CD8-positive, alpha-beta memory T cell (primary cell): Measurements from ENCODE around the gene SAPCD1. TPM values are rescaled to one million over a fixed set of nuclear protein-coding genes. Genes with fewer than 3 reads are reported as not detected.

Experiments used
- CTCF ChIA-PET: fragments of 350-600 bp; sonication (Branson Sonifier 250); formaldehyde crosslinking; loops from one replicate; lab custom pipeline; 2021; ENCODE audit warnings: antibody characterized with exemption; lab: Charles Lee
- POLR2A ChIA-PET: fragments of 350-600 bp; sonication (Branson Sonifier 250); formaldehyde crosslinking; loops from one replicate; lab custom pipeline; 2021; ENCODE audit warnings: antibody characterized with exemption; lab: Charles Lee
- DNase-seq, 5 donors: peaks; one replicate each; pipeline versions ENCODE4 v3.0.0 to v3.0.0-alpha.2; 2020 to 2022; ENCODE audit warnings: mixed read lengths in 1 of 5
- H3K27ac ChIP-seq: one replicate; pipeline ENCODE4 v1.7.0; 2013; ENCODE audit warnings: low read depth, mild to moderate bottlenecking, low read length, moderate library complexity
- H3K27me3 ChIP-seq: 2 replicates; pipeline ENCODE4 v1.7.0; 2013; ENCODE audit warnings: low read length, mild to moderate bottlenecking; ENCODE audit not compliant: insufficient read depth, poor library complexity, severe bottlenecking
- H3K36me3 ChIP-seq: 2 replicates; pipeline ENCODE4 v1.7.0; 2013; ENCODE audit warnings: mild to moderate bottlenecking, low read length, moderate library complexity; ENCODE audit not compliant: insufficient read depth
- H3K4me1 ChIP-seq: 2 replicates; pipeline ENCODE4 v1.7.0; 2013; ENCODE audit warnings: mild to moderate bottlenecking, low read length, moderate library complexity; ENCODE audit not compliant: insufficient read depth
- H3K4me3 ChIP-seq: 2 replicates; pipeline ENCODE4 v1.7.0; 2013; ENCODE audit warnings: mild to moderate bottlenecking, low read length
- H3K9me3 ChIP-seq: 2 replicates; pipeline ENCODE4 v1.7.0; 2013; ENCODE audit warnings: mild to moderate bottlenecking, low read length
- H3K27ac Mint-ChIP-seq, 8 donors: one replicate each; pipeline ENCODE4 v1.8.0; 2020 to 2021; ENCODE audit warnings: mixed read lengths in 8 of 8, mild to moderate bottlenecking in 6 of 8, inconsistent platforms in 3 of 8, moderate library complexity in 3 of 8
- H3K27me3 Mint-ChIP-seq, 2 donors: one replicate each; pipeline ENCODE4 v1.8.0; 2020 to 2021; ENCODE audit warnings: mixed read lengths in 2 of 2, mild to moderate bottlenecking in 1 of 2, moderate library complexity in 1 of 2
- H3K36me3 Mint-ChIP-seq, 3 donors: one replicate each; pipeline ENCODE4 v1.8.0; 2020 to 2021; ENCODE audit warnings: mixed read lengths in 3 of 3, inconsistent platforms in 1 of 3, mild to moderate bottlenecking in 1 of 3
- H3K4me1 Mint-ChIP-seq, 3 donors: one replicate each; pipeline ENCODE4 v1.8.0; 2020 to 2021; ENCODE audit warnings: mixed read lengths in 3 of 3, inconsistent platforms in 1 of 3, mild to moderate bottlenecking in 1 of 3
- H3K4me3 Mint-ChIP-seq, 7 donors: one replicate each; pipeline ENCODE4 v1.8.0; 2020 to 2021; ENCODE audit warnings: mixed read lengths in 7 of 7, mild to moderate bottlenecking in 6 of 7, moderate library complexity in 4 of 7, inconsistent platforms in 2 of 7
- H3K9me3 Mint-ChIP-seq, 5 donors: one replicate each; pipeline ENCODE4 v1.8.0; 2020 to 2022; ENCODE audit warnings: mixed read lengths in 5 of 5, mild to moderate bottlenecking in 3 of 5, moderate library complexity in 2 of 5, inconsistent platforms in 1 of 5
- polyA plus RNA-seq: library from polyadenylated mRNA; unstranded; fragments of 300-500 nt; fragmentation: Illumina TruSeq; gene quantifications from one replicate; pipeline ENCODE4 v1.2.3, GENCODE V29; 2021
- total RNA-seq, 2 experiments: library from RNA; stranded (reverse); gene quantifications; one replicate each; pipeline ENCODE4 v1.2.3, GENCODE V29; 2021

SAPCD1 gene
- total and polyA plus RNA-seq, 3 experiments from 2014 or later = 6.1 to 7.0 TPM; not detected in 1

DNA sequence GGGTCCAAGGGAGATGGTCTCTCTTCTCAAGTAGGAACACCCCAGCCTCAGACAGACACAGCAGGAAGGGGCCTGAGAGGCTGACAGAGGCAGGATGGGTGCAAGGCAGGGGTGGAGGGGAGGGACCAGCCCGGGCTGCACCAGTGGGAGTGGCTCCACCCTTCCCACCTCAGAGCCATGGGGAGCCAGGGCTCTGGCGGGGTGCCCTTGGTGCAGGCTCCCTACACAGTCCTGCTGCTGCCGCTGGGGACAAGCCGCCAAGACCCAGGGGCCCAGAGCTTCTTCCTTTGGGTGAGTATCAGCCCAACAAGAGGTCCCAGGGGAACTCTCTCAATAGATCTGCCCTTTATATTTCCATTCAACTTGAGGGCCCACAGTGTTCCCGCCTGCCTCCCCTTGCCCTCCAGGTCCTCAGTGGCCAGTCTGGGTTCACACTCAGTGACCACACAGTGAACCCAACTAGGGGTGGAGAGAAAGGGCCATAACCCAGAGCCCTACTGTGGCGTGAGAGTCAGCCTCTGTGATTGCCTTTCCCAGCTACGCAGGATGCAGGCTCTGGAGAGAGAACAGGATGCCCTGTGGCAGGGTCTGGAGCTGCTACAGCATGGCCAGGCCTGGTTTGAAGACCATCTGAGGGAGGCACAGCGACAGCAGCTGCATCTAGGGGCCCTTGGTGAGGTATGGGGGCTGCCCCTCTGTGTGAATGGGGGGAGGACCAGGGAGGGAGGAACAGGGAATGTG, 592 bp downstream of the SAPCD1 start:
- ChIA-PET POLR2A (no interaction called here), CTCF (no interaction called here)

DNA sequence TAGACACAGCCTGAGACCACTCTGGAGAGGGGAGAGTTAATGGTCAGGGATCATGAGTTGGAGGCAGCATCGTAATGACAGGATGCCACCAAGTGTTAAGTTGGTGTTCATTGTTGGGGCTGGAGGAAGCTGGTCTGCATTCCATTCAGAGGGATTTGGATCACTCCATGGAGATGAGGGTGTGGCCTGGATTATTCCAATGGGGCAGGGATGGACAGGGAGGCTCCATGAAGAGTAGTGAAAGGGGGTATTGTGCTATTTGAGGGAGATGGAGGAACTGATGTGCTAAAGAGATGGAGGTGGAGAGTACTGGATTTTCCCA, 1.1 kb downstream of the SAPCD1 start:
- POLR2A ChIA-PET = no interaction called here
- H3K27ac Mint-ChIP-seq = peak overlapping the region in 4 of 8 donors; percentile 33 to 70 (median 44)

More for the DNA sequence above, 592 bp downstream of the SAPCD1 start:
- Mint-ChIP-seq H3K4me3 (no peak overlapping the region), H3K9me3 (no peaks in the 10 kb centered on the region), H3K27ac (peak overlapping the region in 3 of 8 donors; percentile 38 to 70 (median 56)), H3K4me1 (no peaks in the 10 kb centered on the region), H3K27me3 (no peaks in the 10 kb centered on the region), H3K36me3 (peaks cover 0 to 12% (median 8%) of the 10 kb centered on the region in 3 donors)
- H3K4me3 ChIP-seq = no peak overlapping the region
- H3K9me3 ChIP-seq = no peaks in the 10 kb centered on the region
- DNase-seq = no peak
- no peaks in the 10 kb centered on the region for H3K27me3 ChIP-seq
- no peaks in the 10 kb centered on the region for H3K4me1 ChIP-seq
- H3K27ac ChIP-seq = no peak overlapping the region
- H3K36me3 ChIP-seq = peaks cover 6% of the 10 kb centered on the region

DNA sequence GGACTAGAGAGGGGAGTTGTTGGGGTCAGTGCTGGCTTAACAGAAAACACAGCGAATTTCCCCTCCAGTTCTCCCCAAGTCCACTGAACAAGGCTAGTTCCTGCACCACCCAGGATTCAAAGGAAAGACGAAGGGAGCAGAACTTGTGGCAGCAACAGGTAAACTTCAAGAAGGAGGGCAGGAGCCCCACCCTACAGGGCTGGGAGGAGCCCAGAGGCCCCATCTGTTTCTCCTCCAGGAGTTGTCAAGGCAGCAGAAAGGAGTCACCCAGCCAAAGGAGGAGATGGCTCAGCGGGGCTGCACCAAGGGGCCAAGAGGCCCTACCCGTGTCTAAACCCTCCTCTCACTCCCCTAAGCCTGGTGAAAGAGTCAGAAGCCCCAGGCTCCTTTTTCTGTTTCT, 1.7 kb downstream of the SAPCD1 start:
- no peaks in the 10 kb centered on the region for H3K27me3 ChIP-seq
- no peaks in the 10 kb centered on the region for H3K4me1 ChIP-seq
- no peak overlapping the region for H3K4me3 ChIP-seq
- ChIA-PET CTCF (no interaction called here), POLR2A (no interaction called here)
- H3K27ac ChIP-seq = no peak overlapping the region
- no peaks in the 10 kb centered on the region for H3K27me3 Mint-ChIP-seq
- H3K36me3 ChIP-seq = peaks cover 6% of the 10 kb centered on the region
- H3K9me3 ChIP-seq = no peaks in the 10 kb centered on the region
- peak overlapping the region in 2 of 8 donors; percentile 33 to 50 for H3K27ac Mint-ChIP-seq
- H3K4me3 Mint-ChIP-seq = no peak overlapping the region
- no peaks in the 10 kb centered on the region for H3K4me1 Mint-ChIP-seq
- no peak for DNase-seq
- peaks cover 0 to 8% (median 7%) of the 10 kb centered on the region in 3 donors for H3K36me3 Mint-ChIP-seq
- H3K9me3 Mint-ChIP-seq = no peaks in the 10 kb centered on the region

More for the DNA sequence above, 1.1 kb downstream of the SAPCD1 start:
- H3K27me3 ChIP-seq = no peaks in the 10 kb centered on the region
- no peak for DNase-seq
- peaks cover 0 to 12% (median 8%) of the 10 kb centered on the region in 3 donors for H3K36me3 Mint-ChIP-seq
- H3K27ac ChIP-seq = no peak overlapping the region
- H3K4me1 Mint-ChIP-seq = no peaks in the 10 kb centered on the region
- H3K9me3 ChIP-seq = no peaks in the 10 kb centered on the region
- no peaks in the 10 kb centered on the region for H3K27me3 Mint-ChIP-seq
- peaks cover 6% of the 10 kb centered on the region for H3K36me3 ChIP-seq
- CTCF ChIA-PET = no interaction called here
- no peaks in the 10 kb centered on the region for H3K9me3 Mint-ChIP-seq
- H3K4me1 ChIP-seq = no peaks in the 10 kb centered on the region
- no peak overlapping the region for H3K4me3 Mint-ChIP-seq
- no peak overlapping the region for H3K4me3 ChIP-seq

DNA sequence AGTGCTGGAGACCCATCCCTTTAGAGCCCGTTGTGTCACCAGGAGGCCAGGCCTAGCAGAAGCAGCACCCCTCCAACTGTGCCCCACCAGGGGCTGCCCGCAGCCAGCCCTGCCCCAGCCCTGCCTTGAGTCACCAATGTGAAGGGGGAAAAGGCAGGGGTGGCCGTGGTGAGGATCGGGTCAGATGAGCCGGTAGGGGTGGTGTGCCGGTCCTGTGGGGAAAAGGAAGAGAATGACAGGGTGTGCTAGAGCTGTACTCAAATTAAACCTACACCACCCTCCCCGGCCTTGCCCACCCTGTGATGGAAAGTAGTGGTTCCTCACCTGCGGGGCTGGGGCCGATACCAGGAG, 3.1 kb downstream of the SAPCD1 start:
- H3K27me3 Mint-ChIP-seq = no peaks in the 10 kb centered on the region
- peaks cover 5 to 7% (median 6%) of the 10 kb centered on the region in 3 donors for H3K4me1 Mint-ChIP-seq
- Histone ChIP-seq H3K4me3 (no peak overlapping the region), H3K4me1 (peaks cover 6% of the 10 kb centered on the region), H3K36me3 (no peaks in the 10 kb centered on the region), H3K27ac (no peak overlapping the region), H3K27me3 (no peaks in the 10 kb centered on the region), H3K9me3 (no peaks in the 10 kb centered on the region)
- no peak for DNase-seq
- peaks cover 0 to 3% (median 3%) of the 10 kb centered on the region in 3 donors for H3K36me3 Mint-ChIP-seq
- H3K9me3 Mint-ChIP-seq = no peaks in the 10 kb centered on the region
- POLR2A ChIA-PET = no interaction called here
- H3K27ac Mint-ChIP-seq = peak overlapping the region in 1 of 8 donors; percentile 68
- no peak overlapping the region for H3K4me3 Mint-ChIP-seq
- CTCF ChIA-PET = no interaction called here

DNA sequence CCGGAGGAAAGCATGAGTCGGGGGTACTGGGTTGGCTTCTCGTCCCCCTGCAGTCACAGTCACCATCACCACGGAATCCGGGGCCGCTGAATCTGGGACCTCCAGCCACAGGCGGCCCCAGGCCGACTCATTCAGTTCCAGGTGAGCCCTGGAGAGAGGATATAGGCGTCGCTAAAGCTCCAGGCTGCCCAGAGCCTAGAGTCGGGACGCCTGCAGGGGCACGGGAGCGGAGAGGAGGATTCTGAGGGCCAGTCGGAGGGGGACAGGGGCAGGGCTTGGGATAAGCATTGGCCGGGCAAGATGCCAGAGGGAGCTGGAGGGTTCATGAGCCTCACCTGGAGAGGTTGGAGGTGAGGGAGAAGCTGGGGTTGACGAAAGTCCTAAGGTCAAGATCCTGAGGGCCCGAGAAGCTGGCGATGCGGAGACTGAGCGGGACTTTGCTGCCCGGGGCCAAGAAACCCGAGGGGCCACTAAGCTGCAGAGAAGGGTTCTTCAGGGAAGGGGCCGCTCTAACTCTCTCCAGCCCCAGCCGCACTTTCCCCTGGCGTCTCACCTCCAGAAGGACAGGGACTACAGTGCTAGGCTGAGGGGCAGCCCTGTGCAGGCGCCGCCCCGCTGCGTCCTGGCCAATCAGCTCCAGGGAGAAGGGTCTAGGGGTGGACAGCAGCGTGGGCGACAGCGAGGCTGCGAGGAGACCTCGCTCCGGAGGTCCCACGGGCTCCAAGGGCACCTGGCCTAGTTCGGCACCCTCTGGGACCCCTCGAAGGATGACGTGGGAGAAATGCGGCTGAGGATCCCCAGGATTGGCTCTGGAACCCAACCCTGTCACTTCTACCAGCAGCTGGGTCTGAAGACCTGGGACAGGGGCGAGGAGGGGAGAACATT, 3.7 kb downstream of the SAPCD1 start:
- POLR2A ChIA-PET = no interaction called here
- DNase-seq = no peak
- peaks cover 0 to 1% (median 0%) of the 10 kb centered on the region in 3 donors for H3K36me3 Mint-ChIP-seq
- no peaks in the 10 kb centered on the region for H3K9me3 Mint-ChIP-seq
- peaks cover 11% of the 10 kb centered on the region for H3K4me1 ChIP-seq
- CTCF ChIA-PET = no interaction called here
- H3K9me3 ChIP-seq = no peaks in the 10 kb centered on the region
- H3K4me1 Mint-ChIP-seq = peaks cover 8 to 10% (median 9%) of the 10 kb centered on the region in 3 donors
- H3K27ac ChIP-seq = no peak overlapping the region
- H3K4me3 Mint-ChIP-seq = no peak overlapping the region
- no peak overlapping the region for H3K4me3 ChIP-seq
- no peaks in the 10 kb centered on the region for H3K36me3 ChIP-seq
- H3K27ac Mint-ChIP-seq = peak overlapping the region in 1 of 8 donors; percentile 65
- H3K27me3 Mint-ChIP-seq = no peaks in the 10 kb centered on the region
- no peaks in the 10 kb centered on the region for H3K27me3 ChIP-seq

DNA sequence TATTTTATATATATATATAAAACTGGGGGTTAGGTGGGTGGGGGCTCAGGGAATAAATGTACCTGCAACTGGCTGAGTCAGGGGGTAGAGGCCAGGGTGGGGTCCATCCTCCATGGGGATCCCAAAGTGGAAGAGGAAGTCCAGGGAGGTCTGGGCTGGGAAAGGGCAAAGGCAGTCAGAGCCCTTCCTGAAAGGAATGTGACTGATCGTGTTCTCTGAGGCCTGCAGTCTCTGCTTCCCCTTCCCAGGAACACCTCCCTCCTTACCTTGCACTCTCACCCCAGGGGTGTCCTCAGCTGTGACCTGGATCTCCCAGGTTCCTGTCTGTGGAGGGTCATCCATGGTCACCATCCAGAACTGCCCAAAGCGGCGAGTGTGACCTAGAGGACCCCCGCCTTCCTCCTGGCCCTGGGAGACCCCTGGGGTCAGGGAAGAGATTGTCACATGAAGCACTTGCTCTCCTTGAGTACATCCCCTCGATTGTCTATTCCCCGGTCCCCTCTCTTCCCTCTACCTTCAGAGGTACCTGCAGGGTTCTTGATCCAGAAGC, 4.7 kb downstream of the SAPCD1 start:
- DNase-seq = no peak
- no peak overlapping the region for H3K27ac Mint-ChIP-seq
- peaks cover 14 to 18% (median 16%) of the 10 kb centered on the region in 3 donors for H3K4me1 Mint-ChIP-seq
- H3K27me3 Mint-ChIP-seq = no peaks in the 10 kb centered on the region
- H3K36me3 Mint-ChIP-seq = peaks cover 0 to 1% (median 0%) of the 10 kb centered on the region in 3 donors
- H3K9me3 Mint-ChIP-seq = peaks cover 0 to 3% (median 0%) of the 10 kb centered on the region in 5 donors
- POLR2A ChIA-PET = no interaction called here
- Histone ChIP-seq H3K4me3 (no peak overlapping the region), H3K9me3 (no peaks in the 10 kb centered on the region), H3K27me3 (no peaks in the 10 kb centered on the region), H3K36me3 (no peaks in the 10 kb centered on the region), H3K4me1 (peaks cover 20% of the 10 kb centered on the region), H3K27ac (no peak overlapping the region)
- no peak overlapping the region for H3K4me3 Mint-ChIP-seq
- CTCF ChIA-PET = interaction anchor here (0.9 to 1.5 kb wide), 2 partner anchors 37 to 63 kb away, joined by 3 read pairs; no protein-coding TSS in a partner anchor

DNA sequence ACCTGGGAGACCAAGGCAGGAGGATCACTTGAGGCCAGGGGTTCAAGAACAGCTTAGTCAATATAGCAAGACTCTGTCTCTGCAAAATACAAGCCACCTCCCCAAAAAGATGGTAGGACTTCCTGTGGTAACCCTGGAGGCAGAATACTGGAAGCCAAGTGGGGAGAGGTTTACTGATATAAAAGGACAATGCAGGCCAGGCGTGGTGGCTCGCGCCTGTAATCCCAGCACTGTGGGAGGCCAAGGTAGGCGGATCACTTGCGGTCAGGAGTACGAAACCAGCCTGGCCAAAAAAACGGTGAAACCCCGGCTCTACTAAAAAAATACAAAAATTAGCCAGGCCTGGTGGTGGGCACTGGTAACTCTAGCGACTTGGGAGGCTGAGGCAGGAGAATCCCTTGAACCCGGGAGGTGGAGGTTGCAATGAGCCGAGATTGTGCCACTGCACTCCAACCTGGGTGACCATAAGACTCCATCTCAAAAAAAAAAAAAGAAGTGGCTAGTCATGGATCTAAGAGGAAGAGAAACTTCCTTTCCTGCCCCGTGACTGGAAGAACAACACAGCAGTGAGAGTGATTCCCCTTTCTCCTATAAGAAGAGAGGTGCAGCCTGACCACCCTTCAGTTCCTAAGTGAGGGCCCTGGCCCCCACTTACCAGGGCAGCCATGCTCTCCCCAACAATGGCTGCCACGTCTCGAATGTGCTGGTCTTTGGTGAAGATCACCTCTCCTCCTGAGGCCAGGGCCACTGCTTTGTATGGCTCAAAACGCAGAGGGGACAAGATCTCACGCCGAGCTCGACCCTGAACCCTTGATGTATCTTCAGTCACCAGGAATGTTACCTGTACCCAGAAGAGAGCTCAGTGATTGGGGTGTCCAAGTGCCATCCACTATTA, 6.2 kb downstream of the SAPCD1 start:
- POLR2A ChIA-PET = no interaction called here
- Histone ChIP-seq H3K4me1 (peaks cover 33% of the 10 kb centered on the region), H3K4me3 (no peak overlapping the region), H3K27ac (no peak overlapping the region), H3K36me3 (no peaks in the 10 kb centered on the region), H3K27me3 (no peaks in the 10 kb centered on the region), H3K9me3 (no peaks in the 10 kb centered on the region)
- H3K4me3 Mint-ChIP-seq = no peak overlapping the region
- H3K4me1 Mint-ChIP-seq = peaks cover 22 to 29% (median 27%) of the 10 kb centered on the region in 3 donors
- H3K9me3 Mint-ChIP-seq = peaks cover 0 to 5% (median 0%) of the 10 kb centered on the region in 5 donors
- no peak for DNase-seq
- peaks cover 0 to 1% (median 0%) of the 10 kb centered on the region in 3 donors for H3K36me3 Mint-ChIP-seq
- CTCF ChIA-PET = interaction anchor here (1.1 to 4.0 kb wide), 13 partner anchors 17 to 188 kb away, joined by 3 to 42 read pairs (median 8); partner anchors contain the start of genes CLIC1, DDAH2, LSM2 and MSH5
- no peaks in the 10 kb centered on the region for H3K27me3 Mint-ChIP-seq
- peak overlapping the region in 3 of 8 donors; percentile 7 to 54 (median 36) for H3K27ac Mint-ChIP-seq
